Stimulated activated naive CD8-positive, alpha-beta T cell treated with anti-CD3 and anti-CD28 coated beads, Interleukin-15, amount 100 ng/mL, for 72 hours (primary cell): ENCODE data around the gene PLEKHB1.

Source experiments
- ATAC-seq: fragments of 150-1000 bp; cut with Tn5 transposase; 2 replicates; pipeline ENCODE4 v1.10.0; 2021; ENCODE audit warnings: mild to moderate bottlenecking, moderate library complexity
- DNase-seq, 2 donors: peaks; one replicate each; pipeline ENCODE4 v3.0.0; 2021 to 2022
- H3K27ac Mint-ChIP-seq, 2 donors: one replicate each; pipeline ENCODE4 v1.8.0; 2022; ENCODE audit warnings: mild to moderate bottlenecking in 2 of 2, mixed read lengths in 2 of 2, moderate library complexity in 2 of 2
- H3K27me3 Mint-ChIP-seq: one replicate; pipeline ENCODE4 v1.8.0; 2022; ENCODE audit warnings: mixed read lengths
- H3K4me1 Mint-ChIP-seq: one replicate; pipeline ENCODE4 v1.8.0; 2022; ENCODE audit warnings: mild to moderate bottlenecking, mixed read lengths
- H3K4me3 Mint-ChIP-seq, 2 donors: one replicate each; pipeline ENCODE4 v1.8.0; 2022; ENCODE audit warnings: mild to moderate bottlenecking in 2 of 2, mixed read lengths in 2 of 2, moderate library complexity in 1 of 2
- H3K9me3 Mint-ChIP-seq, 2 donors: one replicate each; pipeline ENCODE4 v1.8.0; 2022; ENCODE audit warnings: mixed read lengths in 2 of 2

The PLEKHB1 gene

GRCh38 chr11:73637012-73637411 is 9.4 kb upstream of the PLEKHB1 start:
- H3K27me3 Mint-ChIP-seq = no peaks in the 10 kb centered on the region
- no peak for DNase-seq
- H3K4me3 Mint-ChIP-seq = no peak overlapping the region
- peaks cover 15% of the 10 kb centered on the region for H3K4me1 Mint-ChIP-seq
- no peaks in the 10 kb centered on the region for H3K9me3 Mint-ChIP-seq
- ATAC-seq = no peak
- H3K27ac Mint-ChIP-seq = no peak overlapping the region

- H3K27me3 Mint-ChIP-seq = no peaks in the 10 kb centered on the region
- H3K4me3 Mint-ChIP-seq = no peak overlapping the region
- peaks cover 7% of the 10 kb centered on the region for H3K4me1 Mint-ChIP-seq
- no peak overlapping the region for H3K27ac Mint-ChIP-seq
- ATAC-seq (no peak), DNase-seq (no peak)
- no peaks in the 10 kb centered on the region for H3K9me3 Mint-ChIP-seq
Observed at GRCh38 chr11:73640592-73640991, 5.8 kb upstream of the PLEKHB1 start.

GRCh38 chr11:73641668-73642067 is 4.7 kb upstream of the PLEKHB1 start:
- ATAC-seq (no peak), DNase-seq (no peak)
- no peaks in the 10 kb centered on the region for H3K27me3 Mint-ChIP-seq
- no peak overlapping the region for H3K4me3 Mint-ChIP-seq
- H3K27ac Mint-ChIP-seq = no peak overlapping the region
- no peaks in the 10 kb centered on the region for H3K9me3 Mint-ChIP-seq
- H3K4me1 Mint-ChIP-seq = peaks cover 10% of the 10 kb centered on the region

- H3K27ac Mint-ChIP-seq = peak overlapping the region in 1 of 2 donors; percentile 54
- H3K27me3 Mint-ChIP-seq = no peaks in the 10 kb centered on the region
- peaks cover 22% of the 10 kb centered on the region for H3K4me1 Mint-ChIP-seq
- no peak for ATAC-seq
- no peak overlapping the region for H3K4me3 Mint-ChIP-seq
- no peaks in the 10 kb centered on the region for H3K9me3 Mint-ChIP-seq
- DNase-seq = no peak
Observed at GRCh38 chr11:73645121-73645969, 1.0 kb upstream of the PLEKHB1 start.

- no peaks in the 10 kb centered on the region for H3K27me3 Mint-ChIP-seq
- peak; percentile 99 for ATAC-seq
- no peaks in the 10 kb centered on the region for H3K9me3 Mint-ChIP-seq
- peak overlapping the region; percentile 82 to 90 for H3K4me3 Mint-ChIP-seq
- peaks cover 19% of the 10 kb centered on the region for H3K4me1 Mint-ChIP-seq
- H3K27ac Mint-ChIP-seq = peak overlapping the region in 1 of 2 donors; percentile 83
- DNase-seq = peak; percentile 91 to 94
Observed at GRCh38 chr11:73647459-73648100, 1.2 kb downstream of the PLEKHB1 start.

- no peaks in the 10 kb centered on the region for H3K9me3 Mint-ChIP-seq
- H3K27ac Mint-ChIP-seq = no peak overlapping the region
- peak overlapping the region; percentile 82 to 90 for H3K4me3 Mint-ChIP-seq
- H3K4me1 Mint-ChIP-seq = peaks cover 19% of the 10 kb centered on the region
- ATAC-seq = no peak
- no peak for DNase-seq
- no peaks in the 10 kb centered on the region for H3K27me3 Mint-ChIP-seq
Observed at GRCh38 chr11:73648121-73648520, 1.7 kb downstream of the PLEKHB1 start.

GRCh38 chr11:73648571-73649046 is 2.2 kb downstream of the PLEKHB1 start:
- Mint-ChIP-seq H3K4me3 (no peak overlapping the region), H3K27me3 (no peaks in the 10 kb centered on the region), H3K27ac (no peak overlapping the region), H3K9me3 (no peaks in the 10 kb centered on the region), H3K4me1 (peaks cover 19% of the 10 kb centered on the region)
- no peak for DNase-seq
- ATAC-seq = no peak

GRCh38 chr11:73649206-73649605 is 2.8 kb downstream of the PLEKHB1 start:
- H3K9me3 Mint-ChIP-seq = no peaks in the 10 kb centered on the region
- H3K4me1 Mint-ChIP-seq = peaks cover 19% of the 10 kb centered on the region
- H3K27ac Mint-ChIP-seq = peak overlapping the region in 1 of 2 donors; percentile 3
- ATAC-seq = no peak
- DNase-seq = no peak
- H3K27me3 Mint-ChIP-seq = no peaks in the 10 kb centered on the region
- H3K4me3 Mint-ChIP-seq = no peak overlapping the region

- Mint-ChIP-seq H3K4me3 (no peak overlapping the region), H3K27me3 (no peaks in the 10 kb centered on the region), H3K27ac (no peak overlapping the region), H3K4me1 (peaks cover 19% of the 10 kb centered on the region), H3K9me3 (no peaks in the 10 kb centered on the region)
- DNase-seq (no peak), ATAC-seq (no peak)
Observed at GRCh38 chr11:73650400-73650799, 4.0 kb downstream of the PLEKHB1 start.

GRCh38 chr11:73651252-73651651 is 4.9 kb downstream of the PLEKHB1 start:
- peaks cover 25% of the 10 kb centered on the region for H3K4me1 Mint-ChIP-seq
- H3K4me3 Mint-ChIP-seq = no peak overlapping the region
- no peaks in the 10 kb centered on the region for H3K9me3 Mint-ChIP-seq
- H3K27ac Mint-ChIP-seq = peak overlapping the region in 1 of 2 donors; percentile 20
- H3K27me3 Mint-ChIP-seq = no peaks in the 10 kb centered on the region
- DNase-seq = no peak
- ATAC-seq = no peak

GRCh38 chr11:73651661-73652045 is 5.3 kb downstream of the PLEKHB1 start:
- H3K27ac Mint-ChIP-seq = peak overlapping the region in 1 of 2 donors; percentile 60
- ATAC-seq = no peak
- H3K9me3 Mint-ChIP-seq = no peaks in the 10 kb centered on the region
- DNase-seq = no peak
- H3K27me3 Mint-ChIP-seq = no peaks in the 10 kb centered on the region
- peaks cover 22% of the 10 kb centered on the region for H3K4me1 Mint-ChIP-seq
- no peak overlapping the region for H3K4me3 Mint-ChIP-seq

GRCh38 chr11:73652046-73652730 is 5.8 kb downstream of the PLEKHB1 start:
- H3K27ac Mint-ChIP-seq = no peak overlapping the region
- no peak overlapping the region for H3K4me3 Mint-ChIP-seq
- DNase-seq = no peak
- no peaks in the 10 kb centered on the region for H3K9me3 Mint-ChIP-seq
- ATAC-seq = no peak
- peaks cover 17% of the 10 kb centered on the region for H3K4me1 Mint-ChIP-seq
- H3K27me3 Mint-ChIP-seq = no peaks in the 10 kb centered on the region

- H3K27ac Mint-ChIP-seq = no peak overlapping the region
Observed at GRCh38 chr11:73652856-73653559, 6.6 kb downstream of the PLEKHB1 start.

GRCh38 chr11:73653996-73654395 is 7.6 kb downstream of the PLEKHB1 start:
- Mint-ChIP-seq H3K27ac (no peak overlapping the region), H3K27me3 (no peaks in the 10 kb centered on the region)

More at GRCh38 chr11:73652856-73653559, 6.6 kb downstream of the PLEKHB1 start:
- peaks cover 8% of the 10 kb centered on the region for H3K4me1 Mint-ChIP-seq
- H3K27me3 Mint-ChIP-seq = no peaks in the 10 kb centered on the region
- ATAC-seq = no peak
- H3K4me3 Mint-ChIP-seq = no peak overlapping the region
- H3K9me3 Mint-ChIP-seq = no peaks in the 10 kb centered on the region
- DNase-seq = no peak

GRCh38 chr11:73654482-73655021 is 8.2 kb downstream of the PLEKHB1 start:
- no peak overlapping the region for H3K27ac Mint-ChIP-seq
- no peak for ATAC-seq
- DNase-seq = no peak
- no peaks in the 10 kb centered on the region for H3K27me3 Mint-ChIP-seq
- no peaks in the 10 kb centered on the region for H3K9me3 Mint-ChIP-seq
- H3K4me3 Mint-ChIP-seq = no peak overlapping the region
- H3K4me1 Mint-ChIP-seq = peaks cover 6% of the 10 kb centered on the region

More at GRCh38 chr11:73653996-73654395, 7.6 kb downstream of the PLEKHB1 start:
- DNase-seq (no peak), ATAC-seq (no peak)
- Mint-ChIP-seq H3K4me3 (no peak overlapping the region), H3K4me1 (peaks cover 6% of the 10 kb centered on the region), H3K9me3 (no peaks in the 10 kb centered on the region)
